WI38 (cell line): Measurements from ENCODE around the gene KCNQ1OT1.

Experiments used
- H3K4me3 ChIP-seq: 2 replicates; pipeline ENCODE4 v1.5.1; 2011; ENCODE audit warnings: low read depth, mild to moderate bottlenecking, control low read depth, low read length
- TF ChIP-seq, protein P1 (sequence below): IDR thresholded peaks from 2 replicates; pipeline ENCODE4 v1.5.1; 2012; ENCODE audit warnings: low read depth, mild to moderate bottlenecking, control low read depth, low read length

Gene KCNQ1OT1

DNA sequence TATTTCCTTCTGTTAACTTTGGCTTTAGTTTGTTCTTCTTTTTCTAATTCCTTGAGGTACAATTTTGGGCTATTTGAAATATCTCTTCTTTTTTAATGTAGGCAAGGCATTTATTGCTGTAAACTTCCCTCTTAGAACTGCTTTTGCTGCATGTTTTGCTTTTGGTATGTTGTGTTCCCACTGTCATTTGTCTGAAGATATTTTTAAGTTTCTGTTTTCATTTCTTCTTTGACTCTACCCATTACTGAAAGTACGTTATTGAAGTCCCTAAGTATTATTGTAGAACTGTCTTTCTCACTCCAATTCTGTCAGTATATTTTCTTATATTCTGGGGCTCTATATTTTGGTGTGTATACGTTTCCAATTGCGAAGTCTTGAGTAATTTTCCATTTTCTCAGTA is 77.9 kb downstream of the KCNQ1OT1 start:
- TF ChIP-seq, protein P1, sequence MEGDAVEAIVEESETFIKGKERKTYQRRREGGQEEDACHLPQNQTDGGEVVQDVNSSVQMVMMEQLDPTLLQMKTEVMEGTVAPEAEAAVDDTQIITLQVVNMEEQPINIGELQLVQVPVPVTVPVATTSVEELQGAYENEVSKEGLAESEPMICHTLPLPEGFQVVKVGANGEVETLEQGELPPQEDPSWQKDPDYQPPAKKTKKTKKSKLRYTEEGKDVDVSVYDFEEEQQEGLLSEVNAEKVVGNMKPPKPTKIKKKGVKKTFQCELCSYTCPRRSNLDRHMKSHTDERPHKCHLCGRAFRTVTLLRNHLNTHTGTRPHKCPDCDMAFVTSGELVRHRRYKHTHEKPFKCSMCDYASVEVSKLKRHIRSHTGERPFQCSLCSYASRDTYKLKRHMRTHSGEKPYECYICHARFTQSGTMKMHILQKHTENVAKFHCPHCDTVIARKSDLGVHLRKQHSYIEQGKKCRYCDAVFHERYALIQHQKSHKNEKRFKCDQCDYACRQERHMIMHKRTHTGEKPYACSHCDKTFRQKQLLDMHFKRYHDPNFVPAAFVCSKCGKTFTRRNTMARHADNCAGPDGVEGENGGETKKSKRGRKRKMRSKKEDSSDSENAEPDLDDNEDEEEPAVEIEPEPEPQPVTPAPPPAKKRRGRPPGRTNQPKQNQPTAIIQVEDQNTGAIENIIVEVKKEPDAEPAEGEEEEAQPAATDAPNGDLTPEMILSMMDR, result no peak
- H3K4me3 ChIP-seq, result no peak overlapping the region

DNA sequence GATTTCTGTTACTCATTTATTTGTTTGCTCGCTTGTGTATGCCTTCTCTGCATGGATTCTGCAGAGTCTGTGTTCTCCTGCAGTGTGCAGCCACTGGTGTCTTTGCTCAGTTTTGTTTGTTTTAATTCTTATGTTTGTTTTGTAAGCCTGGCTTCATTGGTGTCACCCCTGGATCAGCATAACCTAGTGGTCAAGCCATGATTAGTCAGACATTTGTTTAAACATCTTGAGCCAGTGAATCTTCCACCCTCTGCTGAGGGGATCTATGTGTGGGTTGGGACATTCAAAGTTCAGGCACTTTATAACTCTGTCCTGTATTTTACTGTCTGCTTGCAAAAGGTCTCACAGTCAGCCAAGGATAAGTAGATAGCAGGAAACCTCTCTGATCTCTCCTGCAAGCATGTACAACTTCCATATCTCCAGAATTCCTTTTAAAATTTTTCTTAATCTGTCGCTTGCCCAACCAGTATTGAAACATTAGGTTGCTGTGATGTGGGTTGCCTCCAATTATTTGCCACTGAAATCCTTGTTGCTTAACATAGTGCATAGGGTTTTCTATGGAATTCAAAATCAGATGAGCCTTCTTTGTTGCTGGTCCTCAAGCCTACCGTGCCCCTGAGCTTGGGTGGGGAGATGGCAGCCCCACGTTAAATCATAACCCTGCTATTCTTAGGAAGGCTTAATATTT is 86.8 kb downstream of the KCNQ1OT1 start:
- H3K4me3 ChIP-seq, result no peak overlapping the region
- TF ChIP-seq, protein P1, result no peak

DNA sequence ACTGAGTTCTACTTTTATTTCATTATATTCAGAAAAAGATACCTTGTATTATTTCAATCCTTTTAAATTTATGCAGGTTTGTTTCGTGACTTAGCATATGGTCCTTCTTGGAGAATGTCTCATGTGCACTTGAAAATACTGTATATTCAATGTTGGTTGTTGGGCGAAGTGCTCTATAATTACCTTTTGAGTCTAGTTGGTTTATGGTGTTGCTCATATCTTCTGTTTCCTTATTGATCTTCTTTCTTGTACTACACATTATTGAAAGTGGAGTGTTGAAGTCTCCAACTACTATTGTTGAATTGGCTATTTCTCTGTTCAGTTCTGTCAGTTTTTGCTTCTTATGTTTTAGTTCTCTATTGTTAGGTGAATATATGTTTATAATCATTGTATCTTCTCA is 90.4 kb downstream of the KCNQ1OT1 start:
- H3K4me3 ChIP-seq, result no peak overlapping the region
- TF ChIP-seq, protein P1, result no peak

DNA sequence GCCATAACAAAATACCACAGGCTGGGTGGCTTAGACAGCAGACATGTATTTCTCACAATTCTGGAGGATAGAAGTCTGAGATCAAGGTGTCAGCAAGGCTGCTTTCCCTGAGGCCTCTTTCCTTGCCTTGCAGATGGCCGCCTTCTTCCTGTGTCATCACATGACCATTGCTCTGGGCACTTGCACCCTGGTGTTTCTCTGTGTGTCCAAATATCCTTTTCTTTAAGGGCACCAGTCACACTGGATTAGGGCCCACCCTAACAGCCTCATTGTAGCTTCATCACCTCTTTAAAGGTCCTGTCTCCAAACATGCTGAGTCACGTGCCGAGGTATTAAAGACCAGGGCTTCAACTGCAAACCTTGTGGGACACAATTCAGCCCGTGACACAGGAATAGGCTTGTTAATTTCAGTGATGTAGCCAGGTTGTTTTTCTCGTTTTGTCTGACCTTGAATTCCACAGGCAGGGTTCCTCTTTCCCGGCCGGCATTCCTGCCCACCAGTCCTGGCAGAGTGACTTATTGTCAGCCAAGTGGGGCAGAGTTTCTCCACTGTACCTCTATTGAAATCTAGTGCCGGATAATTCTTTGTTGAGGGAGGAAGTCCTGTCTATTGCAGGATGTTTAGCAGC is 100.1 kb downstream of the KCNQ1OT1 start:
- TF ChIP-seq, protein P1, result no peak
- H3K4me3 ChIP-seq, result no peak overlapping the region

DNA sequence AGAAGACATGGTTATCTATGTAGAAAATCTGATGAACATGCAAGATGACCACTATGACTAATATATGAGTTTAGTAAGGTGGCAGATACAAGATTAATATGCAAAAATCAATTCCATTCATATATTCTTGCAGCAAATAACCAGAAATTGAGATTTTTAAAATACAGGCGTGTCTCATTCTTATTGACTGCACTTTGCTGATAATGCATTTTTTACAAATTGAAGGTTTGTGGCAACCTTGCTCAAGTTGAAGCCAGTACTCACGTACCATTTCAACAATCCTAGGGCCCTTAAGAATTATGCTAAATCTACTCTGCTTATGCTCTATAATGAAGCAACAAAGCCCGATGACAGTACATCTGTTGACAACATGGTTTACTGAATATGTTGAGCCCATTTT is 104.6 kb downstream of the KCNQ1OT1 start:
- no peak overlapping the region for H3K4me3 ChIP-seq
- TF ChIP-seq, protein P1, result no peak

DNA sequence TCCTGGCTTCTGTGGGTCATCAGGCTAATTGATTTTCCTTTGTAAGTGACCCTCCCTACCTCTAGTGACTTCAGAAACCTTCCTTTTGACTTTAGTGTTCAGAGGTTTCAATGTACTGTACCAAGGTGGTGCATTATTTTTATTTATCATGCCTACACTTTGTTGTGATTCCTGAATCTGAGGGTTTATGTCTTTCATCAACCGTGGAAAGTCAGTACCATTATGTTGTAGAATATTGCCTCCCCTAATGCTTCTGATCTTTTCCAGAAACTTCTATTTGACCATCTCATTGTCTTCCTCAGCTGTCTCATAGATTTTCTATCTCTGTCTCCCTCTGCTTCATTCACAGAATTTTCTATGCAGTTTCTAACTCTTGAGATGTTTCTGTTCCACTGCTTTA is 105.5 kb downstream of the KCNQ1OT1 start:
- H3K4me3 ChIP-seq, result no peak overlapping the region
- TF ChIP-seq, protein P1, result no peak

DNA sequence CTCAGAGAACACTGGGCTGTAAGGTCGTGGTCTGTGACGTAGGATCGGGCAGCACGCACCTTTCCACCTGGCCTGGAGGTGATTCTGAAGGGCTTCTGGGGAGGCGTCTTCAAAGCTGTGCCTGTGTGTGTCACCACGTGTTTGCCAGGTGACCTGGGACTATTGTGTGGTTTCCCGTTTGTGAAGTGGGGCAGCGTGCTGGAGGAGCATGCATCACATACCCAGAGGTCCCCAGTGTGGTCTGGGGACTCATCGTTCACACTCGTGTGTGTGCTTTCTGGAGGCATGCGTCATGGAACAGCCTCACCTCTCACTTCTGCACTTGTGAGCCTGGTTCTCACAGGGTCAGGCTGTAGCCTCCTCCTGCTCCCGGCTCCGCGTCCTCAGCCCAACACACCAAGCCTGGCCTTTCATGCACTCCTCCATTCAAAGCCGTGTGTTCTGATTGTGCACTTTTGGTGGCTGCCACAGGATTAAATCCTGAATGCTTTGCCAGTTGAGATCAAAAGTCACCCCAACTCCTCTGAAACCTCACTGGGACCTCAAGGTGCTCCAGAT is 106.3 kb downstream of the KCNQ1OT1 start:
- H3K4me3 ChIP-seq, result no peak overlapping the region
- TF ChIP-seq, protein P1, result no peak
